GM12878 (cell line): ENCODE data around the gene TMEM30A. TPM values are rescaled to one million over a fixed set of nuclear protein-coding genes. Genes with fewer than 3 reads are reported as not detected.

Experiments used
- ATAC-seq: fragments of 200-7000 bp; cut with Tn5 transposase; 3 replicates; pipeline ENCODE4 v1.9.1; 2020; ENCODE audit warnings: mild to moderate bottlenecking, moderate library complexity
- BruUV-seq: library from RNA; stranded (reverse); fragments of 400-500 nt; replicated peaks from 2 replicates; lab custom pipeline; 2021; lab: Mats Ljungman, UMichigan
- CTCF ChIA-PET: fragments of 300-600 bp; sonication (Branson Sonifier 250); formaldehyde crosslinking; extraction: SDS; loops from one replicate; lab custom pipeline; 2021; ENCODE audit warnings: inconsistent platforms; lab: Yijun Ruan, JAX
- POLR2A ChIA-PET: fragments of 350-600 bp; formaldehyde crosslinking; extraction: SDS; loops from one replicate; lab custom pipeline; 2021; ENCODE audit warnings: inconsistent platforms; lab: Charles Lee
- RAD21 ChIA-PET: fragments of 300-600 bp; sonication (Branson Sonifier 250); formaldehyde crosslinking; loops from one replicate; lab custom pipeline; 2023; ENCODE audit warnings: antibody characterized with exemption; ENCODE audit not compliant: unreplicated experiment; lab: Charles Lee
- SMC1A ChIA-PET: fragments of 300-600 bp; sonication (Branson Sonifier 250); formaldehyde crosslinking; loops from one replicate; lab custom pipeline; 2023; ENCODE audit not compliant: unreplicated experiment, uncharacterized antibody; lab: Charles Lee
- DNase-seq: peaks from one replicate; pipeline ENCODE4 v3.0.0-alpha.2; 2011; ENCODE audit warnings: low read depth, low spot score
- FAIRE-seq: peaks from 3 replicates; lab custom pipeline; 2011; peaks lifted over from hg19 to GRCh38; lab: Jason Lieb, UNC
- H2AFZ ChIP-seq: 2 replicates; pipeline ENCODE4 v1.6.0; 2011; ENCODE audit warnings: low read depth, low read length, control low read depth; ENCODE audit not compliant: control insufficient read depth
- H3K27ac ChIP-seq: 2 replicates; pipeline ENCODE4 v1.5.1; 2011; ENCODE audit warnings: control low read depth; ENCODE audit not compliant: control insufficient read depth, insufficient read depth
- H3K27me3 ChIP-seq, 2 experiments: replicated peaks in 1 of 2; 2 replicates each; pipeline versions ENCODE4 v1.6.0 to v1.6.1; 2011; ENCODE audit warnings: low read length in 1 of 2; ENCODE audit not compliant: control insufficient read depth in 2 of 2, insufficient read depth in 2 of 2
- H3K36me3 ChIP-seq, 2 experiments: 2 replicates each; pipeline ENCODE4 v1.5.1; 2011; ENCODE audit warnings: low read length in 1 of 2; ENCODE audit not compliant: control insufficient read depth in 2 of 2, insufficient read depth in 2 of 2
- H3K4me1 ChIP-seq: 2 replicates; pipeline ENCODE4 v1.6.1; 2011; ENCODE audit warnings: mild to moderate bottlenecking, low read length, moderate library complexity, mixed read lengths; ENCODE audit not compliant: control insufficient read depth, insufficient read depth
- H3K4me2 ChIP-seq: 2 replicates; pipeline ENCODE4 v1.6.0; 2011; ENCODE audit warnings: control low read depth; ENCODE audit not compliant: control insufficient read depth, insufficient read depth
- H3K4me3 ChIP-seq: fragments of 200-600 bp; sonication (generic); 2 replicates; pipeline ENCODE4 v1.5.1; 2016
- H3K79me2 ChIP-seq: 2 replicates; pipeline ENCODE4 v1.6.0; 2011; ENCODE audit warnings: low read length; ENCODE audit not compliant: control insufficient read depth, insufficient read depth
- H3K9ac ChIP-seq: 2 replicates; pipeline ENCODE4 v1.8.0; 2011; ENCODE audit warnings: low read length, control low read depth, mixed read lengths; ENCODE audit not compliant: control insufficient read depth, insufficient read depth
- H3K9me3 ChIP-seq: replicated peaks from 3 replicates; pipeline ENCODE4 v1.5.1; 2011; ENCODE audit warnings: mild to moderate bottlenecking, low read length; ENCODE audit not compliant: control insufficient read depth, insufficient read depth
- H4K20me1 ChIP-seq: 2 replicates; pipeline ENCODE4 v1.6.0; 2011; ENCODE audit not compliant: control insufficient read depth, insufficient read depth
- ATF7 ChIP-seq: fragments of 450-650 bp; IDR thresholded peaks from 2 replicates; pipeline ENCODE4 v1.6.1; 2016; ENCODE audit warnings: low read depth, mild to moderate bottlenecking
- DPF2 ChIP-seq: fragments of 450-650 bp; IDR thresholded peaks from 2 replicates; pipeline ENCODE4 v1.6.1; 2017; ENCODE audit warnings: mild to moderate bottlenecking
- EGR1 ChIP-seq, 2 experiments: IDR thresholded peaks; 1 replicate in 1 of 2; 2 replicates in 1 of 2; pipeline ENCODE4 v1.6.1; 2011 to 2012; ENCODE audit warnings: low read depth in 2 of 2, low read length in 2 of 2, borderline replicate concordance in 1 of 2, mild to moderate bottlenecking in 1 of 2, moderate library complexity in 1 of 2
- GATAD2B ChIP-seq: fragments of 450-650 bp; conservative IDR thresholded peaks from 2 replicates; pipeline ENCODE4 v1.6.1; 2017; ENCODE audit warnings: low read depth, mild to moderate bottlenecking, moderate library complexity
- POU2F2 ChIP-seq: IDR thresholded peaks from 3 replicates; pipeline ENCODE4 v1.6.1; 2011; ENCODE audit warnings: low read depth, mild to moderate bottlenecking, low read length, borderline replicate concordance
- RAD21 ChIP-seq: IDR thresholded peaks from 2 replicates; pipeline ENCODE4 v1.6.1; 2011; ENCODE audit warnings: mild to moderate bottlenecking, low read depth, low read length, moderate library complexity; ENCODE audit not compliant: insufficient read depth
- RB1 ChIP-seq: fragments of 450-650 bp; formaldehyde crosslinking; IDR thresholded peaks from 2 replicates; pipeline ENCODE4 v1.6.1; 2017; ENCODE audit warnings: mild to moderate bottlenecking, borderline replicate concordance
- SMC3 ChIP-seq: IDR thresholded peaks from 2 replicates; pipeline ENCODE4 v1.6.1; 2011; ENCODE audit warnings: low read length, improper control_type of control experiment, borderline replicate concordance
- TCF3 ChIP-seq: IDR thresholded peaks from 2 replicates; pipeline ENCODE4 v1.6.1; 2012; ENCODE audit warnings: low read depth, mild to moderate bottlenecking, low read length, borderline replicate concordance; ENCODE audit not compliant: insufficient read depth
- TCF7 ChIP-seq: IDR thresholded peaks from 2 replicates; pipeline ENCODE4 v1.6.1; 2014; ENCODE audit warnings: antibody characterized with exemption, borderline replicate concordance
- ZZZ3 ChIP-seq: IDR thresholded peaks from 2 replicates; pipeline ENCODE4 v1.6.1; 2011; ENCODE audit warnings: low read depth; ENCODE audit not compliant: control insufficient read depth, insufficient read length
- in situ Hi-C: fragments of 300-500 bp; cut with MboI; formaldehyde crosslinking; loops from 9 replicates; pipeline ENCODE4 v1.14.3; 2018; ENCODE audit warnings: mixed read lengths
- intact Hi-C: fragments of 100-400 bp; cut with micrococcal nuclease; formaldehyde crosslinking; loops from one replicate; pipeline ENCODE4 v1.14.2; 2022; ENCODE audit not compliant: unreplicated experiment
- polyA plus RNA-seq, 11 experiments: library from polyadenylated mRNA; depleted of rRNA in 4 of 11; unstranded in 6 of 11; stranded (reverse) in 5 of 11; fragments of >200 nt; fragmentation: Nextera tagmentation in 4 of 11; fragmentation: Illumina TruSeq in 1 of 11; extraction: Ambion mirVana in 4 of 11; extraction: Trizol in 1 of 11; gene quantifications; 1 replicate in 1 of 11; 2 replicates in 10 of 11; pipeline versions ENCODE4 v1.2.1 to v1.2.3, GENCODE V29; 2011 to 2016; ENCODE audit warnings: inconsistent platforms in 2 of 11, missing spikeins in 2 of 11, low read depth in 1 of 11
- total RNA-seq, 4 experiments: library from RNA; depleted of rRNA in 3 of 4; stranded (reverse); fragments of >200 nt in 3 of 4; fragmentation: Illumina TruSeq in 1 of 4; extraction: Trizol in 1 of 4; gene quantifications; 2 replicates each; pipeline versions ENCODE4 v1.2.1 to v1.2.3, GENCODE V29; 2013 to 2021
- TF ChIP-seq, protein P1 (sequence below): fragments of 450-650 bp; IDR thresholded peaks from 2 replicates; pipeline ENCODE4 v1.6.1; 2018; ENCODE audit warnings: mild to moderate bottlenecking, low read depth, moderate library complexity; ENCODE audit not compliant: partially characterized antibody

TMEM30A gene
- total and polyA plus RNA-seq, 10 of the 15 experiments (the other 5 are each of a cell fraction or from before 2014, with no cell fraction given), result 11.9 to 61.6 (median 43.2) TPM

GRCh38 chr6:75266716-75267291 lies 17.8 kb downstream of the TMEM30A start (continued):
- TF ChIP-seq TCF3 (no peak), SMC3 (peak; percentile 70; the same call in 1 of the 2 replicates), ATF7 (0 out of 2 replicates have a peak, but pooled peaks have one; percentile 30), TCF7 (no peak), EGR1 (IDR thresholded peaks at IDR 0.05; ENCODE audit: borderline replicate concordance in 1 of 2, low read depth in 2 of 2, low read length in 2 of 2) (no peak), RB1 (0 out of 2 replicates have a peak, but pooled peaks have one; percentile 40), POU2F2 (no peak), ZZZ3 (no peak), DPF2 (no peak), RAD21 (peak; percentile 82)
- TF ChIP-seq, protein P1, sequence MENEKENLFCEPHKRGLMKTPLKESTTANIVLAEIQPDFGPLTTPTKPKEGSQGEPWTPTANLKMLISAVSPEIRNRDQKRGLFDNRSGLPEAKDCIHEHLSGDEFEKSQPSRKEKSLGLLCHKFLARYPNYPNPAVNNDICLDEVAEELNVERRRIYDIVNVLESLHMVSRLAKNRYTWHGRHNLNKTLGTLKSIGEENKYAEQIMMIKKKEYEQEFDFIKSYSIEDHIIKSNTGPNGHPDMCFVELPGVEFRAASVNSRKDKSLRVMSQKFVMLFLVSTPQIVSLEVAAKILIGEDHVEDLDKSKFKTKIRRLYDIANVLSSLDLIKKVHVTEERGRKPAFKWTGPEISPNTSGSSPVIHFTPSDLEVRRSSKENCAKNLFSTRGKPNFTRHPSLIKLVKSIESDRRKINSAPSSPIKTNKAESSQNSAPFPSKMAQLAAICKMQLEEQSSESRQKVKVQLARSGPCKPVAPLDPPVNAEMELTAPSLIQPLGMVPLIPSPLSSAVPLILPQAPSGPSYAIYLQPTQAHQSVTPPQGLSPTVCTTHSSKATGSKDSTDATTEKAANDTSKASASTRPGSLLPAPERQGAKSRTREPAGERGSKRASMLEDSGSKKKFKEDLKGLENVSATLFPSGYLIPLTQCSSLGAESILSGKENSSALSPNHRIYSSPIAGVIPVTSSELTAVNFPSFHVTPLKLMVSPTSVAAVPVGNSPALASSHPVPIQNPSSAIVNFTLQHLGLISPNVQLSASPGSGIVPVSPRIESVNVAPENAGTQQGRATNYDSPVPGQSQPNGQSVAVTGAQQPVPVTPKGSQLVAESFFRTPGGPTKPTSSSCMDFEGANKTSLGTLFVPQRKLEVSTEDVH, result no peak

GRCh38 chr6:75263401-75263750 lies 21.2 kb downstream of the TMEM30A start:
- no peak overlapping the region for H3K27ac ChIP-seq
- H3K4me1 ChIP-seq, result no peaks in the 10 kb centered on the region
- no TSS peak for BruUV-seq
- FAIRE-seq (no peak), ATAC-seq (no peak), DNase-seq (no peak)
- H3K79me2 ChIP-seq, result peaks cover 42% of the 10 kb centered on the region
- H3K4me3 ChIP-seq, result no peak overlapping the region
- no peak overlapping the region for H3K9ac ChIP-seq
- H2AFZ ChIP-seq, result no peak overlapping the region
- H3K36me3 ChIP-seq, result peaks cover 1 to 26% of the 10 kb centered on the region in 2 experiments; a peak in 2 of 4 replicates
- ChIA-PET CTCF (interaction anchor here (1.1 to 1.9 kb wide), 3 partner anchors 71 to 261 kb away, joined by 3 to 10 read pairs (median 3); no protein-coding TSS in a partner anchor), SMC1A (interaction anchor here (1.1 kb wide), 1 partner anchor 264 kb away, joined by 3 read pairs; no protein-coding TSS in a partner anchor), RAD21 (no interaction called here), POLR2A (no interaction called here)
- no peak for TF ChIP-seq GATAD2B
- no peaks in the 10 kb centered on the region for H3K27me3 ChIP-seq
- in situ Hi-C loops, result no loop called here
- intact Hi-C loops, result no loop called here
- H3K4me2 ChIP-seq, result no peak overlapping the region
- no peaks in the 10 kb centered on the region for H3K9me3 ChIP-seq
- H4K20me1 ChIP-seq, result no peaks in the 10 kb centered on the region
